ACC112 (cell line): ENCODE results near the gene ICA1L.

ENCODE experiments used
- H2AFZ ChIP-seq: fragments of 200-600 bp; sonication (generic); one replicate; pipeline ENCODE4 v1.6.0; 2017; ENCODE audit warnings: antibody characterized with exemption, low read length; ENCODE audit not compliant: unreplicated experiment
- H3K27ac ChIP-seq: fragments of 200-600 bp; sonication (generic); 2 replicates; pipeline ENCODE4 v1.5.1; 2014; ENCODE audit warnings: low read depth, mild to moderate bottlenecking, antibody characterized with exemption, low read length, moderate library complexity
- H3K27me3 ChIP-seq: fragments of 200-600 bp; sonication (generic); 2 replicates; pipeline ENCODE4 v1.6.1; 2014; ENCODE audit warnings: mild to moderate bottlenecking, antibody characterized with exemption, low read length, moderate library complexity, mixed read lengths; ENCODE audit not compliant: insufficient read depth
- H3K36me3 ChIP-seq: fragments of 200-600 bp; sonication (generic); 2 replicates; pipeline ENCODE4 v1.6.1; 2016; ENCODE audit warnings: mild to moderate bottlenecking, antibody characterized with exemption, low read length, moderate library complexity, mixed read lengths; ENCODE audit not compliant: insufficient read depth
- H3K4me1 ChIP-seq: fragments of 200-600 bp; sonication (generic); one replicate; pipeline ENCODE4 v1.6.1; 2016; ENCODE audit warnings: low read length, mixed read lengths; ENCODE audit not compliant: insufficient read depth, unreplicated experiment, control insufficient read depth
- H3K4me3 ChIP-seq: fragments of 200-600 bp; sonication (generic); 2 replicates; pipeline ENCODE4 v1.5.1; 2014; ENCODE audit warnings: mild to moderate bottlenecking, low read depth, low read length
- H3K79me2 ChIP-seq: fragments of 200-600 bp; sonication (generic); one replicate; pipeline ENCODE4 v1.6.0; 2016; ENCODE audit warnings: low read length; ENCODE audit not compliant: control insufficient read depth, unreplicated experiment, insufficient read depth

The ICA1L gene

GRCh38 chr2:202749477-202749876 lies 122.1 kb downstream of the ICA1L start:
- H3K79me2 ChIP-seq = no peaks in the 10 kb centered on the region
- no peak overlapping the region for H3K4me3 ChIP-seq
- H3K27ac ChIP-seq = no peak overlapping the region
- no peaks in the 10 kb centered on the region for H3K4me1 ChIP-seq
- no peak overlapping the region for H2AFZ ChIP-seq
- no peaks in the 10 kb centered on the region for H3K27me3 ChIP-seq
- no peaks in the 10 kb centered on the region for H3K36me3 ChIP-seq

- H2AFZ ChIP-seq = no peak overlapping the region
These were observed 128.0 kb downstream of the ICA1L start for GRCh38 chr2:202743613-202744012.

GRCh38 chr2:202736826-202737225 lies 134.7 kb downstream of the ICA1L start:
- no peak overlapping the region for H3K27ac ChIP-seq
- no peaks in the 10 kb centered on the region; the same call in 1 of the 2 replicates for H3K36me3 ChIP-seq
- H3K79me2 ChIP-seq = no peaks in the 10 kb centered on the region
- H3K4me3 ChIP-seq = no peak overlapping the region
- H2AFZ ChIP-seq = no peak overlapping the region
- H3K27me3 ChIP-seq = no peaks in the 10 kb centered on the region
- no peaks in the 10 kb centered on the region for H3K4me1 ChIP-seq

More at GRCh38 chr2:202743613-202744012, 128.0 kb downstream of the ICA1L start:
- H3K27ac ChIP-seq = no peak overlapping the region
- no peaks in the 10 kb centered on the region for H3K4me1 ChIP-seq
- H3K36me3 ChIP-seq = no peaks in the 10 kb centered on the region; the same call in 1 of the 2 replicates
- no peaks in the 10 kb centered on the region for H3K79me2 ChIP-seq
- H3K27me3 ChIP-seq = no peaks in the 10 kb centered on the region
- no peak overlapping the region for H3K4me3 ChIP-seq

DNA sequence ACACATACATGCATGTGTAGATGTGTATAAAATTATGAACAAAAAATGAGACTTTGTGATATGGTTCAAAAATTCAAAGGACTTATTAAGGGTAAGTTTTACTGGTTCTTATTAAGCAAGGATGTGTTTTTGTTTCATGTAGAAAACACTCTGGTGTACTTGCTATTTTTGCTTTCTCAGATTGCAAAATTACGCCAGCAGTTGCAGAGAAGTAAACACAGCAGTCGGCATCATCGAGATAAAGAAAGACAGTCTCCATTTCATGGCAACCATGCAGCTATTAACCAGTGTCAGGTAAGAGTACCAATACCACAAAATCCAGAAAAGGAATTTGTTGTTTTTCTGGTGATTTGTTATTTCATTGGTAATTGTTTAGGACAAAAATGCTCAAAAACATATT lies 145.5 kb downstream of the ICA1L start:
- no peak overlapping the region for H2AFZ ChIP-seq
- no peaks in the 10 kb centered on the region for H3K4me1 ChIP-seq
- no peaks in the 10 kb centered on the region for H3K79me2 ChIP-seq
- no peaks in the 10 kb centered on the region for H3K27me3 ChIP-seq
- no peak overlapping the region for H3K4me3 ChIP-seq
- no peaks in the 10 kb centered on the region for H3K36me3 ChIP-seq
- no peak overlapping the region for H3K27ac ChIP-seq

GRCh38 chr2:202723746-202724145 lies 147.8 kb downstream of the ICA1L start:
- no peaks in the 10 kb centered on the region for H3K27me3 ChIP-seq
- no peaks in the 10 kb centered on the region for H3K36me3 ChIP-seq
- H3K27ac ChIP-seq = no peak overlapping the region
- H2AFZ ChIP-seq = no peak overlapping the region
- peaks cover 2% of the 10 kb centered on the region for H3K4me1 ChIP-seq
- H3K4me3 ChIP-seq = no peak overlapping the region
- H3K79me2 ChIP-seq = no peaks in the 10 kb centered on the region
